ENCODE data around the gene EHD2.
A peak's percentile ranks its signal among the peaks of the same experiment; 100 is the strongest.

DNA sequence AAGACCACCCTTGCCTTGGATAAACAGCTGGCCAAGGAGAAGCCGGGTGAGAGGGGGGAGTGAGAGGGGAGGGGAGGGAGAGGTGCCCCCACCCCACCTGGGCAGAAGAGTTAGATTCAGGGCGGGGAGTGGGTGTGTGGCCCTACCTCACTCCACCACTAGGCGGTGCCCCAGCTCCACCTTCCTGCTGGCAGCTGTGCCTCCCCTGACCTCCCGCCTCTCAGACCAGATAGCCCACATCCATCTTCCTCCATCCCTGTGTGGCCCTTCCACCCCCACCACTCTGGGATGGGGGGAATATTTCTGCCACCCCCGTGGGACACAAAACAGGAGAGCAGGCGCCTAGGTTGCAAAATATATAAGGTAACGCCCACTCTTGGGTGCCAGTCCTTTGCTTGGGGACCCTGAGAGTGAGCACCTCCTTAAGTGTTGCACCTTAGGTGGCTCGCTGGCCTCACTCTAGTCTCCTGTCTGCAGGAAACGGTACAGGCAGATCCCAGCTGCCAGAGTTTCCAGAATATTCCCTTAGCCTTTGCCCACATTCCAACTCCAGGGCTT, 13.8 kb upstream of the EHD2 start:
- TF ChIP-seq POLR2A (IDR thresholded peaks at IDR 0.05): no peak
- TF ChIP-seq, protein P1, sequence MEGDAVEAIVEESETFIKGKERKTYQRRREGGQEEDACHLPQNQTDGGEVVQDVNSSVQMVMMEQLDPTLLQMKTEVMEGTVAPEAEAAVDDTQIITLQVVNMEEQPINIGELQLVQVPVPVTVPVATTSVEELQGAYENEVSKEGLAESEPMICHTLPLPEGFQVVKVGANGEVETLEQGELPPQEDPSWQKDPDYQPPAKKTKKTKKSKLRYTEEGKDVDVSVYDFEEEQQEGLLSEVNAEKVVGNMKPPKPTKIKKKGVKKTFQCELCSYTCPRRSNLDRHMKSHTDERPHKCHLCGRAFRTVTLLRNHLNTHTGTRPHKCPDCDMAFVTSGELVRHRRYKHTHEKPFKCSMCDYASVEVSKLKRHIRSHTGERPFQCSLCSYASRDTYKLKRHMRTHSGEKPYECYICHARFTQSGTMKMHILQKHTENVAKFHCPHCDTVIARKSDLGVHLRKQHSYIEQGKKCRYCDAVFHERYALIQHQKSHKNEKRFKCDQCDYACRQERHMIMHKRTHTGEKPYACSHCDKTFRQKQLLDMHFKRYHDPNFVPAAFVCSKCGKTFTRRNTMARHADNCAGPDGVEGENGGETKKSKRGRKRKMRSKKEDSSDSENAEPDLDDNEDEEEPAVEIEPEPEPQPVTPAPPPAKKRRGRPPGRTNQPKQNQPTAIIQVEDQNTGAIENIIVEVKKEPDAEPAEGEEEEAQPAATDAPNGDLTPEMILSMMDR (IDR thresholded peaks at IDR 0.05): peak; percentile 57 to 71 (median 65)
